ENCODE data around the gene ATG10. TPM values are rescaled to one million over a fixed set of nuclear protein-coding genes. Genes with fewer than 3 reads are reported as not detected.

Gene ATG10
- total and polyA plus RNA-seq, 2 donors (not counting 1 experiment from before 2014, with no cell fraction given): 1.6 to 11.6 TPM

DNA sequence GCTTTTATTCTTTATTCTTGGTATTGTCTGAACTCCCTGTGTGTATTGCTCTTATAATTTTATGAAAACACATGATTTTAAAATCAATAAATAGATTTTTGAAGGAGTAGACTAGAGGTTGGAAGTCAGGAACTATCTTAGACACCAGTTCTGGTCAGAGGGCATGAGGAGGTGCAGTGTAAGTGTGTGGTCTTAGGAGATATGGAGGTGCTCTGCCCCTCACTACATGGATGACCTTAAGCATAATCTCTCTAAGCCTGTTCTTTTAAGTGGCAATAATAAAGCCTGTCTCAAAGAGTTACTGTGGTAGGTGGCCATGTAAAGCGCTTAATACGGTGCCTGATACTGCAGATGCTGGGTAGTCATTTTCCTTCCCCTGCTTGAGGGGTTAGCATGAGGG, 272.3 kb downstream of the ATG10 start:
- intact Hi-C loops (cut with micrococcal nuclease): no loop called here
- TF ChIP-seq EZH2 (IDR thresholded peaks at IDR 0.05; ENCODE audit: borderline replicate concordance, insufficient read depth, low read depth, low read length, poor library complexity, severe bottlenecking): no peak
- TF ChIP-seq, protein P1, sequence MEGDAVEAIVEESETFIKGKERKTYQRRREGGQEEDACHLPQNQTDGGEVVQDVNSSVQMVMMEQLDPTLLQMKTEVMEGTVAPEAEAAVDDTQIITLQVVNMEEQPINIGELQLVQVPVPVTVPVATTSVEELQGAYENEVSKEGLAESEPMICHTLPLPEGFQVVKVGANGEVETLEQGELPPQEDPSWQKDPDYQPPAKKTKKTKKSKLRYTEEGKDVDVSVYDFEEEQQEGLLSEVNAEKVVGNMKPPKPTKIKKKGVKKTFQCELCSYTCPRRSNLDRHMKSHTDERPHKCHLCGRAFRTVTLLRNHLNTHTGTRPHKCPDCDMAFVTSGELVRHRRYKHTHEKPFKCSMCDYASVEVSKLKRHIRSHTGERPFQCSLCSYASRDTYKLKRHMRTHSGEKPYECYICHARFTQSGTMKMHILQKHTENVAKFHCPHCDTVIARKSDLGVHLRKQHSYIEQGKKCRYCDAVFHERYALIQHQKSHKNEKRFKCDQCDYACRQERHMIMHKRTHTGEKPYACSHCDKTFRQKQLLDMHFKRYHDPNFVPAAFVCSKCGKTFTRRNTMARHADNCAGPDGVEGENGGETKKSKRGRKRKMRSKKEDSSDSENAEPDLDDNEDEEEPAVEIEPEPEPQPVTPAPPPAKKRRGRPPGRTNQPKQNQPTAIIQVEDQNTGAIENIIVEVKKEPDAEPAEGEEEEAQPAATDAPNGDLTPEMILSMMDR (IDR thresholded peaks at IDR 0.05): no peak
- CTCF ChIA-PET: interaction anchor here (1.5 kb wide), 1 partner anchor 18 kb away, joined by 7 read pairs; no protein-coding TSS in a partner anchor
- Histone ChIP-seq H3K79me2 (ENCODE audit: control insufficient read depth, insufficient read depth, low read length) (no peaks in the 10 kb centered on the region), H3K27ac (ENCODE audit: low read length in 2 of 2) (no peak overlapping the region), H4K20me1 (ENCODE audit: control insufficient read depth, insufficient read depth, low read length, poor library complexity, severe bottlenecking) (no peaks in the 10 kb centered on the region), H3K9me3 (ENCODE audit: control extremely low read depth in 1 of 3, control insufficient read depth in 2 of 3, insufficient read depth in 1 of 3, low read length in 2 of 3) (peaks cover 0 to 18% (median 7%) of the 10 kb centered on the region in 3 donors), H3K9ac (ENCODE audit: low read length) (no peak overlapping the region), H2AFZ (ENCODE audit: insufficient read depth, low read depth, low read length, poor library complexity, severe bottlenecking) (no peak overlapping the region), H3K27me3 (replicated peaks in 1 of 4; ENCODE audit: control extremely low read depth in 1 of 4, control insufficient read depth in 3 of 4, insufficient read depth in 4 of 4, low read length in 3 of 4) (no peaks in the 10 kb centered on the region), H3K4me1 (ENCODE audit: control insufficient read depth in 2 of 2, insufficient read depth in 2 of 2, low read length in 2 of 2) (no peaks in the 10 kb centered on the region), H3K36me3 (replicated peaks in 1 of 2; ENCODE audit: control extremely low read depth in 1 of 2, control insufficient read depth in 1 of 2, extremely low read depth in 1 of 2, insufficient read depth in 2 of 2, low read length in 1 of 2) (no peaks in the 10 kb centered on the region), H3K4me3 (ENCODE audit: control extremely low read depth in 1 of 5, extremely low read depth in 1 of 5, insufficient read depth in 1 of 5, low read depth in 2 of 5, low read length in 4 of 5) (no peak overlapping the region), H3K4me2 (replicated peaks; ENCODE audit: low read depth, low read length, poor library complexity, severe bottlenecking) (no peak overlapping the region)
- DNase-seq (no peak), ATAC-seq (ENCODE audit: low read depth) (no peak)
- 100% methylated on average over 2 of the region's 2 CpGs for WGBS (ENCODE audit: insufficient coverage)
- POLR2A ChIA-PET: no interaction called here
- H3K4me3 Mint-ChIP-seq: no peak overlapping the region
- no peaks in the 10 kb centered on the region for H3K27me3 Mint-ChIP-seq
- H3K9me3 Mint-ChIP-seq (ENCODE audit: insufficient read depth): peaks cover 11% of the 10 kb centered on the region
- no peak overlapping the region for H3K27ac Mint-ChIP-seq
- no peaks in the 10 kb centered on the region for H3K4me1 Mint-ChIP-seq

- Mint-ChIP-seq H3K4me1 (no peaks in the 10 kb centered on the region), H3K9me3 (ENCODE audit: insufficient read depth) (peaks cover 11% of the 10 kb centered on the region), H3K27me3 (no peaks in the 10 kb centered on the region), H3K27ac (no peak overlapping the region), H3K4me3 (no peak overlapping the region)
- DNase-seq: no peak
- no peak for TF ChIP-seq EZH2 (IDR thresholded peaks at IDR 0.05; ENCODE audit: borderline replicate concordance, insufficient read depth, low read depth, low read length, poor library complexity, severe bottlenecking)
- TF ChIP-seq, protein P1 (IDR thresholded peaks at IDR 0.05): no peak
- Histone ChIP-seq H4K20me1 (ENCODE audit: control insufficient read depth, insufficient read depth, low read length, poor library complexity, severe bottlenecking) (no peaks in the 10 kb centered on the region), H3K9ac (ENCODE audit: low read length) (no peak overlapping the region), H3K79me2 (ENCODE audit: control insufficient read depth, insufficient read depth, low read length) (no peaks in the 10 kb centered on the region), H2AFZ (ENCODE audit: insufficient read depth, low read depth, low read length, poor library complexity, severe bottlenecking) (no peak overlapping the region), H3K27ac (ENCODE audit: low read length in 2 of 2) (no peak overlapping the region), H3K27me3 (replicated peaks in 1 of 4; ENCODE audit: control extremely low read depth in 1 of 4, control insufficient read depth in 3 of 4, insufficient read depth in 4 of 4, low read length in 3 of 4) (no peaks in the 10 kb centered on the region), H3K9me3 (ENCODE audit: control extremely low read depth in 1 of 3, control insufficient read depth in 2 of 3, insufficient read depth in 1 of 3, low read length in 2 of 3) (peaks cover 0 to 18% (median 7%) of the 10 kb centered on the region in 3 donors), H3K4me1 (ENCODE audit: control insufficient read depth in 2 of 2, insufficient read depth in 2 of 2, low read length in 2 of 2) (no peaks in the 10 kb centered on the region), H3K4me2 (replicated peaks; ENCODE audit: low read depth, low read length, poor library complexity, severe bottlenecking) (no peak overlapping the region), H3K36me3 (replicated peaks in 1 of 2; ENCODE audit: control extremely low read depth in 1 of 2, control insufficient read depth in 1 of 2, extremely low read depth in 1 of 2, insufficient read depth in 2 of 2, low read length in 1 of 2) (no peaks in the 10 kb centered on the region), H3K4me3 (ENCODE audit: control extremely low read depth in 1 of 5, extremely low read depth in 1 of 5, insufficient read depth in 1 of 5, low read depth in 2 of 5, low read length in 4 of 5) (no peak overlapping the region)
- intact Hi-C loops (cut with micrococcal nuclease): no loop called here
- CTCF ChIA-PET: no interaction called here
- ATAC-seq (ENCODE audit: low read depth): no peak
- 88% methylated on average over 1 of the region's 6 CpGs for WGBS (ENCODE audit: insufficient coverage)
- POLR2A ChIA-PET: no interaction called here
Observed at GRCh38 chr5:82244854-82245635, 273.2 kb downstream of the ATG10 start.
